Colonic mucosa (tissue), 4 donors: Measurements from ENCODE around the gene VPS39. TPM values are rescaled to one million over a fixed set of nuclear protein-coding genes. Genes with fewer than 3 reads are reported as not detected.
A peak's percentile ranks its signal among the peaks of the same experiment; 100 is the strongest.

Experiments
- DNase-seq: peaks from one replicate; pipeline ENCODE4 v3.0.0-alpha.2; 2020
- H3K27ac ChIP-seq: fragments of 200-600 bp; one replicate; pipeline ENCODE4 v1.8.0; 2021
- H3K27me3 ChIP-seq: fragments of 200-600 bp; one replicate; pipeline ENCODE4 v1.8.0; 2021
- H3K36me3 ChIP-seq: fragments of 200-600 bp; one replicate; pipeline ENCODE4 v1.8.0; 2021
- H3K4me1 ChIP-seq: fragments of 200-600 bp; one replicate; pipeline ENCODE4 v1.8.0; 2021; ENCODE audit warnings: mild to moderate bottlenecking
- H3K4me3 ChIP-seq: fragments of 200-600 bp; one replicate; pipeline ENCODE4 v1.8.0; 2021
- H3K9ac ChIP-seq, 2 donors: one replicate each; pipeline ENCODE4 v1.7.0; 2013; ENCODE audit warnings: control low read depth in 2 of 2, low read depth in 2 of 2, low read length in 2 of 2
- H3K9me3 ChIP-seq: fragments of 200-600 bp; one replicate; pipeline ENCODE4 v1.8.0; 2021
- intact Hi-C: fragments of 100-400 bp; cut with DNase I; formaldehyde crosslinking; loops from one replicate; pipeline ENCODE4 v1.14.1; 2022
- microRNA-seq: library from miRNA; unstranded; fragments of <30 nt; microRNA quantifications from one replicate; pipeline ENCODE4, GENCODE V29; 2019
- total RNA-seq, 2 donors: library from RNA; stranded (reverse); fragmentation: NEBNext Ultra II Directional in 1 of 2; extraction: Animal tissue kit (Norgen Biotek cat#: 25700) in 1 of 2; gene quantifications; one replicate each; pipeline ENCODE4 v1.2.1, GENCODE V29; 2021
- TF ChIP-seq, protein P1 (sequence below): fragments of 200-600 bp; IDR thresholded peaks from one replicate; pipeline ENCODE4 v1.8.0; 2022; ENCODE audit warnings: antibody characterized with exemption, mild to moderate bottlenecking
- donor health status: healthy.
- donor health status: DM: no; HTN: no; CAD: no.
- donor health status: DM: no; HTN: no; CAD: no.

VPS39 gene
- total RNA-seq, 2 donors from 2014 or later = 49.1 to 50.4 TPM

DNA sequence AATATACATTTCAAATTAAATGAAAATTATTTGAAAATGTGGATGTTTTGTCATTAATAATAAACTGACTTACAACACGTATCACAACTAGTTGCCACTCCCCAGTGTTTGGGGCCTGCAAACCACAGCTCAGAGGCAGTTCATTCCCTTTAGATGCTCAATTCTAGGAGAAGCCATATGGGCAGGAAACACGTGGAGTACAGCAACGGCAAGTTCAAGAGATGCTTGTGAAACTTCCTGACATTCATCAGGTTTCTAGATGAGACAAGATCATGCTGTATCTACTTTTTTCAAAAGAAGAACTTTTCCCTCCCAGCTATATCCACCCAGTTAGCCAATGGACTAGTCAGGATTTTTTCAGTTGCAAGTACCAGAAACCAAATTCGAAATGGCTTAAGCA, 96.2 kb downstream of the VPS39 start:
- no peaks in the 10 kb centered on the region for H3K9me3 ChIP-seq
- intact Hi-C loops = no loop called here
- peak overlapping the region; percentile 45 for H3K27ac ChIP-seq
- H3K36me3 ChIP-seq = no peaks in the 10 kb centered on the region
- H3K27me3 ChIP-seq = no peaks in the 10 kb centered on the region
- H3K4me1 ChIP-seq = no peaks in the 10 kb centered on the region
- TF ChIP-seq, protein P1, sequence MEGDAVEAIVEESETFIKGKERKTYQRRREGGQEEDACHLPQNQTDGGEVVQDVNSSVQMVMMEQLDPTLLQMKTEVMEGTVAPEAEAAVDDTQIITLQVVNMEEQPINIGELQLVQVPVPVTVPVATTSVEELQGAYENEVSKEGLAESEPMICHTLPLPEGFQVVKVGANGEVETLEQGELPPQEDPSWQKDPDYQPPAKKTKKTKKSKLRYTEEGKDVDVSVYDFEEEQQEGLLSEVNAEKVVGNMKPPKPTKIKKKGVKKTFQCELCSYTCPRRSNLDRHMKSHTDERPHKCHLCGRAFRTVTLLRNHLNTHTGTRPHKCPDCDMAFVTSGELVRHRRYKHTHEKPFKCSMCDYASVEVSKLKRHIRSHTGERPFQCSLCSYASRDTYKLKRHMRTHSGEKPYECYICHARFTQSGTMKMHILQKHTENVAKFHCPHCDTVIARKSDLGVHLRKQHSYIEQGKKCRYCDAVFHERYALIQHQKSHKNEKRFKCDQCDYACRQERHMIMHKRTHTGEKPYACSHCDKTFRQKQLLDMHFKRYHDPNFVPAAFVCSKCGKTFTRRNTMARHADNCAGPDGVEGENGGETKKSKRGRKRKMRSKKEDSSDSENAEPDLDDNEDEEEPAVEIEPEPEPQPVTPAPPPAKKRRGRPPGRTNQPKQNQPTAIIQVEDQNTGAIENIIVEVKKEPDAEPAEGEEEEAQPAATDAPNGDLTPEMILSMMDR = no peak
- H3K4me3 ChIP-seq = no peak overlapping the region
- no peak overlapping the region for H3K9ac ChIP-seq
- DNase-seq = peak; percentile 17

DNA sequence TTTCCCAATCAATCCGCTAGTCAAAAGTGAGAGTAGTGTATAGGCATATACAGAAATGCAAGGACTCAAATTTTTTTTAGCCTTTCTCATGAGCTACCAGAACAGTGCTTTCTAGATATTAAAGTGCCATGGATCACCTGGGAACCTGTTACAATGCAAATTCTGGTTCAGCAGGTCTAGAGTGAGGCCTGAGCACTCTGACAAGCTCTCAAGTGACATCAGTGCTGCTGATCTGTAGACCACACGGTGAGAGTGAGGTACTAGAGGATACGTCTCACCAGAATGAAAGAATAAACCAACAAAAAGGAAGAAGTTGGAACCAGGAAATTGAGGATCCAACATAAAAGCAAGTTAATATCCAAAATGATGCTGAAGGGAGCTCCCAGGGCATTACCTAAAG, 97.7 kb downstream of the VPS39 start:
- no peaks in the 10 kb centered on the region for H3K27me3 ChIP-seq
- intact Hi-C loops = no loop called here
- no peak overlapping the region for H3K27ac ChIP-seq
- no peak overlapping the region for H3K9ac ChIP-seq
- H3K4me3 ChIP-seq = no peak overlapping the region
- no peaks in the 10 kb centered on the region for H3K9me3 ChIP-seq
- TF ChIP-seq, protein P1 = no peak
- no peaks in the 10 kb centered on the region for H3K36me3 ChIP-seq
- H3K4me1 ChIP-seq = peaks cover 7% of the 10 kb centered on the region
- peak; percentile 14 for DNase-seq

DNA sequence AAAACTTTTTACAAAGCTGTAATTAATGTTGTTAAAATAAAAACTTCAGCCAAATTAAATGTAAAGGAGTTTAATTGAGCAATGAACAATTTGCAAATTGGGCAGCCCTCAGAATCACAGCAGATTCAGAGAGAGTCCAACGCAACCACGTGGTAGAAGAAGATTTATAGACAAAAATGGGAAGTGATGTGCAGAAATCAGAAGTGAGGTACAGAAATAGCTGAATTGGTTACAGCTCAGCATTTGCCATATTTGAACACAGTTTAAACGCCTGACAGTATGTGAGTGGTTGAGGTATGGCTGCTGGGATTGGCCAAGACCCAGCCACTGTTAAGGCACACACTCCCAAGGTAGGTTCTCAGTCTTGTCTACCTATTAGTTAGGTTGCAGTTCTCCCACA, 99.3 kb downstream of the VPS39 start:
- intact Hi-C loops = no loop called here
- H3K4me3 ChIP-seq = no peak overlapping the region
- DNase-seq = no peak
- H3K4me1 ChIP-seq = peaks cover 7% of the 10 kb centered on the region
- no peaks in the 10 kb centered on the region for H3K9me3 ChIP-seq
- H3K27me3 ChIP-seq = no peaks in the 10 kb centered on the region
- TF ChIP-seq, protein P1 = no peak
- H3K27ac ChIP-seq = peak overlapping the region; percentile 60
- H3K36me3 ChIP-seq = no peaks in the 10 kb centered on the region
- no peak overlapping the region for H3K9ac ChIP-seq

Small RNA genes lying within 50 kb of the gene (microRNA-seq; reads per million reads assigned to microRNA genes)
- 48.5 reads per million, percentile 44 among the genes with 10 or more reads in this experiment for gene MIR627

Other genes with a start within 250 kb of the VPS39 start
- 10 to 100 TPM; 30.3 to 40.0 TPM for gene EHD4, start 235.7 kb downstream of the VPS39 start, total RNA-seq
- under 1 TPM in 1 of 2 donors, not detected in 1; 0.67 TPM for gene PLA2G4E, start 187.3 kb downstream of the VPS39 start, total RNA-seq
- under 1 TPM; 0.24 to 0.27 TPM for gene PLA2G4D, start 113.7 kb downstream of the VPS39 start, total RNA-seq
- gene PLA2G4F, start 51.7 kb downstream of the VPS39 start, total RNA-seq = 10 to 100 TPM; 27.7 to 30.2 TPM
- 10 to 100 TPM; 39.8 to 47.6 TPM for gene GANC, start 64.9 kb upstream of the VPS39 start, total RNA-seq
- gene TMEM87A, start 65.1 kb upstream of the VPS39 start, total RNA-seq = 100 to 1,000 TPM in 1 of 2 donors, 10 to 100 TPM in 1; 65.6 to 115 TPM
- gene CAPN3, start 151.2 kb upstream of the VPS39 start, total RNA-seq = 1 to 10 TPM; 6.8 TPM